IMR-90 (cell line): Measurements from ENCODE around the gene GK.

Source experiments
- CTCF ChIP-seq: conservative IDR thresholded peaks from 2 replicates; pipeline ENCODE4 v1.5.1; 2012; ENCODE audit warnings: mild to moderate bottlenecking, low read depth, low read length, improper control_type of control experiment
- POLR2A ChIP-seq: IDR thresholded peaks from 2 replicates; pipeline ENCODE4 v1.6.1; 2012; ENCODE audit warnings: mild to moderate bottlenecking, low read depth, low read length
- RAD21 ChIP-seq: IDR thresholded peaks from 2 replicates; pipeline ENCODE4 v1.6.1; 2012; ENCODE audit warnings: low read length, improper control_type of control experiment

GRCh38 chrX:30637874-30638815, 15.1 kb upstream of the GK start:
- no peak for TF ChIP-seq CTCF
- TF ChIP-seq POLR2A, result no peak
- TF ChIP-seq RAD21, result no peak
